MM.1S (cell line): ENCODE results near the gene AMBRA1.

ENCODE experiments used
- DNase-seq: peaks from one replicate; pipeline ENCODE4 v3.0.0-alpha.2; 2015
- H2AFZ ChIP-seq: fragments of 300-600 bp; sonication (generic); 2 replicates; pipeline ENCODE4 v1.6.0; 2016; ENCODE audit warnings: antibody characterized with exemption, low read length
- H3F3A ChIP-seq: fragments of 300-600 bp; sonication (generic); 2 replicates; pipeline ENCODE4 v1.6.1; 2016; ENCODE audit warnings: mild to moderate bottlenecking, antibody characterized with exemption, low read length, moderate library complexity, mixed read lengths; ENCODE audit not compliant: insufficient read depth
- H3K27ac ChIP-seq: fragments of 300-600 bp; sonication (generic); 2 replicates; pipeline ENCODE4 v1.5.1; 2016; ENCODE audit warnings: mild to moderate bottlenecking, low read length
- H3K27me3 ChIP-seq: fragments of 300-600 bp; sonication (generic); replicated peaks from 2 replicates; pipeline ENCODE4 v1.6.0; 2016; ENCODE audit warnings: low read length; ENCODE audit not compliant: insufficient read depth
- H3K36me3 ChIP-seq: fragments of 300-600 bp; sonication (generic); replicated peaks from 2 replicates; pipeline ENCODE4 v1.6.1; 2016; ENCODE audit warnings: mild to moderate bottlenecking, low read length, mixed read lengths; ENCODE audit not compliant: insufficient read depth
- H3K4me1 ChIP-seq: fragments of 300-600 bp; sonication (generic); 2 replicates; pipeline ENCODE4 v1.6.1; 2016; ENCODE audit warnings: low read length, mixed read lengths
- H3K4me2 ChIP-seq: fragments of 300-600 bp; sonication (generic); 2 replicates; pipeline ENCODE4 v1.6.0; 2016; ENCODE audit warnings: low read depth, low read length
- H3K4me3 ChIP-seq: fragments of 300-600 bp; sonication (generic); 2 replicates; pipeline ENCODE4 v1.5.1; 2016; ENCODE audit warnings: low read length, mixed read lengths
- H3K79me2 ChIP-seq: fragments of 300-600 bp; sonication (generic); 2 replicates; pipeline ENCODE4 v1.6.1; 2016; ENCODE audit warnings: mixed run types, low read length, mixed read lengths
- H3K9ac ChIP-seq: fragments of 300-600 bp; sonication (generic); 2 replicates; pipeline ENCODE4 v1.6.1; 2016; ENCODE audit warnings: low read length, mixed read lengths
- H3K9me2 ChIP-seq: fragments of 300-600 bp; sonication (generic); replicated peaks from 2 replicates; pipeline ENCODE4 v1.6.1; 2016; ENCODE audit warnings: mild to moderate bottlenecking, low read length, mixed read lengths; ENCODE audit not compliant: insufficient read depth
- H3K9me3 ChIP-seq: fragments of 300-600 bp; sonication (generic); replicated peaks from 2 replicates; pipeline ENCODE4 v1.6.1; 2016; ENCODE audit warnings: mild to moderate bottlenecking, low read length, mixed read lengths; ENCODE audit not compliant: insufficient read depth
- H4K20me1 ChIP-seq: fragments of 300-600 bp; sonication (generic); 2 replicates; pipeline ENCODE4 v1.6.1; 2016; ENCODE audit warnings: mild to moderate bottlenecking, low read length, moderate library complexity, mixed read lengths; ENCODE audit not compliant: insufficient read depth
- CTCF ChIP-seq: fragments of 300-600 bp; sonication (generic); IDR thresholded peaks from 2 replicates; pipeline ENCODE4 v1.5.1; 2016; ENCODE audit warnings: antibody characterized with exemption, low read length, mixed read lengths
- EZH2 ChIP-seq: fragments of 300-600 bp; sonication (generic); optimal IDR thresholded peaks from 2 replicates; pipeline ENCODE3; 2017; ENCODE audit warnings: low read depth, mild to moderate bottlenecking, antibody characterized with exemption, low read length, mixed read lengths
- EZH2phosphoT487 ChIP-seq: fragments of 300-600 bp; sonication (generic); IDR thresholded peaks from 2 replicates; pipeline ENCODE4 v1.6.1; 2018; ENCODE audit warnings: antibody characterized with exemption, low read length

AMBRA1 gene

GRCh38 chr11:46505741-46506482 lies 87.9 kb downstream of the AMBRA1 start:
- Histone ChIP-seq H3K4me2 (no peak overlapping the region), H2AFZ (no peak overlapping the region), H4K20me1 (no peaks in the 10 kb centered on the region), H3K79me2 (no peaks in the 10 kb centered on the region), H3K4me1 (peaks cover 20% of the 10 kb centered on the region), H3K27me3 (no peaks in the 10 kb centered on the region), H3K9me2 (no peaks in the 10 kb centered on the region), H3K9ac (no peak overlapping the region), H3K27ac (peak overlapping the region; percentile 22; the same call in 1 of the 2 replicates), H3K36me3 (no peaks in the 10 kb centered on the region; the same call in 1 of the 2 replicates), H3F3A (0 out of 2 replicates have a peak, but pooled peaks cover 4% of the 10 kb centered on the region), H3K9me3 (no peaks in the 10 kb centered on the region), H3K4me3 (no peak overlapping the region)
- no peak for TF ChIP-seq EZH2
- no peak for TF ChIP-seq EZH2phosphoT487
- TF ChIP-seq CTCF: no peak
- peak; percentile 5 for DNase-seq

- Histone ChIP-seq H3K9me3 (no peaks in the 10 kb centered on the region), H3K27me3 (no peaks in the 10 kb centered on the region), H4K20me1 (no peaks in the 10 kb centered on the region), H3K27ac (peak overlapping the region; percentile 22; the same call in 1 of the 2 replicates), H3K4me1 (peaks cover 20% of the 10 kb centered on the region), H3K9ac (no peak overlapping the region), H2AFZ (no peak overlapping the region), H3F3A (0 out of 2 replicates have a peak, but pooled peaks cover 4% of the 10 kb centered on the region), H3K36me3 (no peaks in the 10 kb centered on the region; the same call in 1 of the 2 replicates), H3K9me2 (no peaks in the 10 kb centered on the region), H3K4me3 (no peak overlapping the region), H3K4me2 (0 out of 2 replicates have a peak overlapping the region, but pooled peaks have one; percentile 8), H3K79me2 (no peaks in the 10 kb centered on the region)
- TF ChIP-seq EZH2phosphoT487: no peak
- no peak for TF ChIP-seq EZH2
- TF ChIP-seq CTCF: no peak
- peak; percentile 36 for DNase-seq
Observed at GRCh38 chr11:46504817-46505613, 88.8 kb downstream of the AMBRA1 start.

- no peaks in the 10 kb centered on the region for H3K27me3 ChIP-seq
- H3K79me2 ChIP-seq: no peaks in the 10 kb centered on the region
- no peaks in the 10 kb centered on the region for H3F3A ChIP-seq
- TF ChIP-seq CTCF: no peak
- no peak for TF ChIP-seq EZH2phosphoT487
- TF ChIP-seq EZH2: no peak
- peaks cover 7% of the 10 kb centered on the region for H3K4me1 ChIP-seq
- no peaks in the 10 kb centered on the region; the same call in 1 of the 2 replicates for H3K36me3 ChIP-seq
- H3K27ac ChIP-seq: no peak overlapping the region
- no peak overlapping the region for H3K9ac ChIP-seq
- no peak overlapping the region for H3K4me2 ChIP-seq
- no peaks in the 10 kb centered on the region for H4K20me1 ChIP-seq
- H3K4me3 ChIP-seq: no peak overlapping the region
- H3K9me3 ChIP-seq: no peaks in the 10 kb centered on the region
- DNase-seq: no peak
- H2AFZ ChIP-seq: no peak overlapping the region
- H3K9me2 ChIP-seq: no peaks in the 10 kb centered on the region
Observed at GRCh38 chr11:46499821-46500220, 94.0 kb downstream of the AMBRA1 start.
